Measurements from ENCODE around the gene TFPI. TPM values are rescaled to one million over a fixed set of nuclear protein-coding genes. Genes with fewer than 3 reads are reported as not detected.

The TFPI gene
- total RNA-seq, 1 experiment from 2014 or later: 125 TPM

DNA sequence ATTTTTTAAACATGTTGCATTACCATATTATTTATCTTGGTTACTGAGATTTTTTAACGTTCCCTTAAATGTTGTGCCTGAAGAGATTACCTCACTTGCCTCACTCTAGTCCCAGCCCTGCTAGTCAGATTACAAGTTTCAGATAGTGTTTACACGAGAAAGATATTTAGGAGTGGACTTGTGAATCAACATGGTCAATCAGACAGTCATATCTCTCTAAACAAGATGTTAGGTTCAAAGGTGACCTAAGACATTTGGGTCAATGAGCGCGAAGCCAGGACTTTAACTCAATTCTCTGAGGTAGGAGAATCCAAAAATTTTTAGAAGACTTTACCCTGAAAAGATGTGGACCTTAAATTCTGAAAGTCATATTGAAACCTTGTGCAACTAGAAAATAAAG is 91.4 kb downstream of the TFPI start:
- H3K36me3 Mint-ChIP-seq (ENCODE audit: insufficient read depth, unreplicated experiment): peaks cover 24% of the 10 kb centered on the region
- H3K27me3 Mint-ChIP-seq (ENCODE audit: unreplicated experiment): no peaks in the 10 kb centered on the region
- H3K27ac Mint-ChIP-seq (ENCODE audit: unreplicated experiment): no peak overlapping the region
- no peak for DNase-seq
- H3K9me3 Mint-ChIP-seq (ENCODE audit: low read depth, unreplicated experiment): no peaks in the 10 kb centered on the region
- intact Hi-C loops (cut with micrococcal nuclease; ENCODE audit: unreplicated experiment): no loop called here
- H3K4me3 Mint-ChIP-seq (ENCODE audit: low read depth, unreplicated experiment): no peak overlapping the region
- no TSS peak for BruUV-seq (replicated peaks)
- CTCF ChIA-PET: no interaction called here
- TF ChIP-seq, protein P1, sequence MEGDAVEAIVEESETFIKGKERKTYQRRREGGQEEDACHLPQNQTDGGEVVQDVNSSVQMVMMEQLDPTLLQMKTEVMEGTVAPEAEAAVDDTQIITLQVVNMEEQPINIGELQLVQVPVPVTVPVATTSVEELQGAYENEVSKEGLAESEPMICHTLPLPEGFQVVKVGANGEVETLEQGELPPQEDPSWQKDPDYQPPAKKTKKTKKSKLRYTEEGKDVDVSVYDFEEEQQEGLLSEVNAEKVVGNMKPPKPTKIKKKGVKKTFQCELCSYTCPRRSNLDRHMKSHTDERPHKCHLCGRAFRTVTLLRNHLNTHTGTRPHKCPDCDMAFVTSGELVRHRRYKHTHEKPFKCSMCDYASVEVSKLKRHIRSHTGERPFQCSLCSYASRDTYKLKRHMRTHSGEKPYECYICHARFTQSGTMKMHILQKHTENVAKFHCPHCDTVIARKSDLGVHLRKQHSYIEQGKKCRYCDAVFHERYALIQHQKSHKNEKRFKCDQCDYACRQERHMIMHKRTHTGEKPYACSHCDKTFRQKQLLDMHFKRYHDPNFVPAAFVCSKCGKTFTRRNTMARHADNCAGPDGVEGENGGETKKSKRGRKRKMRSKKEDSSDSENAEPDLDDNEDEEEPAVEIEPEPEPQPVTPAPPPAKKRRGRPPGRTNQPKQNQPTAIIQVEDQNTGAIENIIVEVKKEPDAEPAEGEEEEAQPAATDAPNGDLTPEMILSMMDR (IDR thresholded peaks at IDR 0.05; ENCODE audit: unreplicated experiment): no peak
- H3K4me1 Mint-ChIP-seq (ENCODE audit: low read depth, unreplicated experiment): no peaks in the 10 kb centered on the region

DNA sequence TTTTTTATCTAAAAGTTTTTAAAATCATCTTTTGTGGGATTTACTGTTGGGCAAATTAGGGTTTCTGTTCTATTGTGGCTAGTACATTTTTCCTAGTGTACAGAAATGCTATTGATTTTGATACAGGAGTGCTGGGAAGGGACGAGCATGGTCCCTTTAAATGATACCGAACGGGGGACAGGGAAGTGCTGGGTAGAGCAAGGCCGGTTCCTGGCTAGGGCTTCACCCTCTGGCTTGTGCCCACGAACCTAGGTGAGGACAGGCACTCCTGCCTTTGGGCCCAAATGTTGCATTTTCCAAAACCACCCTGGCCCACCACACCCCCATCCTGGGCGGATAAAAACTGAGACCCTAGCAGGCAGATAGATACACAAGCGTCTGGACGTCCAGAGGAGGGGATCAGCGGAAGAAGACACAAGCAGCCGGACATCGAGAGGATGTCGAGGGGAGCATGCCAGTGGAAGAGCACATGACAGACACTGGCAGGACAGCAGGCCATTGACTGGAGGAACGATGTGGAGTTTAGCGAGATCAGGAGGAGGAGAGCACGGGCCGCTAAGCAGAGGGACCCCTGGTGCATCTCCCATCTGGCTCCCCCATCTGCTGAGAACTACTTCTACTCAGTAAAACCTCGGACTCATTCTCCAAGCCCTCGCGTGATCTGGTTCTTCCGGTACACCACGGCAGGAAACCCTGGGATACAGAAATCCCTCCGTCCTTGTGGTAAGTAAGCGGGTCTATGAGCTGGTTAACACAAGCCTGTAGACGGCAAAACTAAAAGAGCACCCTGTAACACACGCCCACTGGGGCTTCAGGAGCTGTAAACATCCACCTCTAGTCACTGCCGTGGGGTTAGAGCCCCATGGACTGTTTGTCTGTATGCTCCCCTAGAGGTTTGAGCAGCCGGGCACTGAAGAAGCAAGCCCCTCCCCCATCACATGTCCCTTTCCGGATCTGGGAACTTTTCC is 92.7 kb downstream of the TFPI start:
- no peak overlapping the region for H3K27ac Mint-ChIP-seq (ENCODE audit: unreplicated experiment)
- no peaks in the 10 kb centered on the region for H3K4me1 Mint-ChIP-seq (ENCODE audit: low read depth, unreplicated experiment)
- TF ChIP-seq, protein P1 (IDR thresholded peaks at IDR 0.05; ENCODE audit: unreplicated experiment): no peak
- no peak overlapping the region for H3K4me3 Mint-ChIP-seq (ENCODE audit: low read depth, unreplicated experiment)
- intact Hi-C loops (cut with micrococcal nuclease; ENCODE audit: unreplicated experiment): no loop called here
- no peak for DNase-seq
- no peaks in the 10 kb centered on the region for H3K27me3 Mint-ChIP-seq (ENCODE audit: unreplicated experiment)
- BruUV-seq (replicated peaks): no TSS peak
- H3K9me3 Mint-ChIP-seq (ENCODE audit: low read depth, unreplicated experiment): no peaks in the 10 kb centered on the region
- H3K36me3 Mint-ChIP-seq (ENCODE audit: insufficient read depth, unreplicated experiment): peaks cover 23% of the 10 kb centered on the region
- CTCF ChIA-PET: no interaction called here

DNA sequence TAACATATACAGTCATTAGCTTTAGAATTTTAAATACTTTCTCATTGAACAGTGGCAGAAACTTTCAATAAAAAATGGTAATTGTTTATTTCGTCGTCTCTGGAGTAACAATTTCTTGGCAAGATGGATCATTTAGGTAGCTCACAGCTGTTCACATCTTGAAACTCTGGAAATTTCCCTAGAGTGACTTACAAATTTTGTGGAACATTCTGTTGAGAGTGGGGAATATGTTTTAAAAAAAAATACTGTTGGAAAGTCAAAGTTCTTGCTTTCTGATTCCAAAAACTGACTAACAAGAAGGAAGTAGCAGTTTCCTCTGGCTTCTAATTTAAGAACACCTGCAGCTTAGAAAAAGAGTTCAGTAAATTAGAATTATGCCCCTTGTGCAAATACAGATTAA is 95.0 kb downstream of the TFPI start:
- TF ChIP-seq, protein P1 (IDR thresholded peaks at IDR 0.05; ENCODE audit: unreplicated experiment): no peak
- intact Hi-C loops (cut with micrococcal nuclease; ENCODE audit: unreplicated experiment): no loop called here
- CTCF ChIA-PET: no interaction called here
- Mint-ChIP-seq H3K9me3 (ENCODE audit: low read depth, unreplicated experiment) (no peaks in the 10 kb centered on the region), H3K27ac (ENCODE audit: unreplicated experiment) (no peak overlapping the region), H3K36me3 (ENCODE audit: insufficient read depth, unreplicated experiment) (peaks cover 7% of the 10 kb centered on the region), H3K4me3 (ENCODE audit: low read depth, unreplicated experiment) (no peak overlapping the region), H3K27me3 (ENCODE audit: unreplicated experiment) (no peaks in the 10 kb centered on the region), H3K4me1 (ENCODE audit: low read depth, unreplicated experiment) (no peaks in the 10 kb centered on the region)
- DNase-seq: no peak
- no TSS peak for BruUV-seq (replicated peaks)

DNA sequence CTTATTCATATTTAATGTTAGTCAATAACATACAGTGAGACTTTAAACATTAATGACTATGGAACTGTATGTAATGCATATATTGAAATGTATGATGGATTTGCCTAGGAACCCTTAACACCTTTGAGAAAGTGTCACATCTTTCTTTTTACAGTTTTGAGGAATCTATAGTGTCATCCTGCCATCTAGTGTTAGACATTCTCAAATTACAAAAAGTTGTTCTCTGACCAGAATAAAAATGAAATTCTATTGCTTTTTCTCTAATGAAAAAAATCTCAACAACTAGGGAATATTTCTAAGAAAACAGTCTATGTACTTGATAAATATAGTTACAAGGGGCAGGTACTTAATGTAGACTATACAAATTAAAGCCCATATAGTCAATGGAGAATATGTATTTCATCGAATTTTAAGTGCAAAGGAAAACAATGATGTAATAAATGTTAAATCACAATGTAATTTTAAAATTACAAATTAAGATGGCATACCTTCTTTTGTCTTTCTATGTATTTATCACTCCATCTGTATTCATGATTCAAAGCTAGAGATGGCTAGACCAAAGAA is 101.1 kb downstream of the TFPI start:
- TF ChIP-seq, protein P1 (IDR thresholded peaks at IDR 0.05; ENCODE audit: unreplicated experiment): peak; percentile 47
- no peaks in the 10 kb centered on the region for H3K27me3 Mint-ChIP-seq (ENCODE audit: unreplicated experiment)
- no peak overlapping the region for H3K4me3 Mint-ChIP-seq (ENCODE audit: low read depth, unreplicated experiment)
- H3K4me1 Mint-ChIP-seq (ENCODE audit: low read depth, unreplicated experiment): peaks cover 6% of the 10 kb centered on the region
- H3K27ac Mint-ChIP-seq (ENCODE audit: unreplicated experiment): no peak overlapping the region
- CTCF ChIA-PET: interaction anchor here (0.7 to 0.8 kb wide), 2 partner anchors 315 to 591 kb away, joined by 3 read pairs; no protein-coding TSS in a partner anchor
- intact Hi-C loops (cut with micrococcal nuclease; ENCODE audit: unreplicated experiment): loop anchor here (1.0 to 5.0 kb wide), 5 partner anchors 154 to 590 kb away; no protein-coding TSS in a partner anchor
- H3K36me3 Mint-ChIP-seq (ENCODE audit: insufficient read depth, unreplicated experiment): no peaks in the 10 kb centered on the region
- no TSS peak for BruUV-seq (replicated peaks)
- H3K9me3 Mint-ChIP-seq (ENCODE audit: low read depth, unreplicated experiment): no peaks in the 10 kb centered on the region
- no peak for DNase-seq

Data from Calu3 (cell line).